Tibial artery (tissue), 4 donors: Measurements from ENCODE around the gene RTN4IP1.

ENCODE experiments used
- DNase-seq, 2 donors: peaks; one replicate each; pipeline ENCODE4 v3.0.0-alpha.2; 2019
- H3K27ac ChIP-seq, 2 donors: fragments of 200-600 bp; sonication (generic) in 1 of 2; 1 replicate in 1 of 2; 2 replicates in 1 of 2; pipeline ENCODE4 v1.5.1; 2018 to 2019; ENCODE audit warnings: mild to moderate bottlenecking in 1 of 2
- H3K27me3 ChIP-seq, 2 donors: fragments of 200-600 bp; sonication (generic) in 1 of 2; one replicate each; pipeline versions ENCODE4 v1.5.1 to v1.6.0; 2016 to 2019
- H3K36me3 ChIP-seq, 3 donors: fragments of 200-600 bp; sonication (generic) in 2 of 3; one replicate each; pipeline ENCODE4 v1.5.1; 2016 to 2019; ENCODE audit warnings: mild to moderate bottlenecking in 2 of 3
- H3K4me1 ChIP-seq, 4 donors: fragments of 200-600 bp; sonication (generic) in 2 of 4; 1 replicate in 3 of 4; 2 replicates in 1 of 4; pipeline ENCODE4 v1.5.1; 2016 to 2019
- H3K4me3 ChIP-seq, 2 donors: fragments of 200-600 bp; sonication (generic) in 1 of 2; 1 replicate in 1 of 2; 2 replicates in 1 of 2; pipeline ENCODE4 v1.5.1; 2018 to 2019; ENCODE audit warnings: mild to moderate bottlenecking in 2 of 2
- H3K9me3 ChIP-seq, 3 donors: fragments of 200-600 bp; sonication (generic) in 1 of 3; one replicate each; pipeline ENCODE4 v1.5.1; 2016 to 2019
- intact Hi-C: fragments of 100-400 bp; cut with DNase I; formaldehyde crosslinking; loops from one replicate; pipeline ENCODE4 v1.15.0; 2023; ENCODE audit warnings: low total_unique reads
- TF ChIP-seq, protein P1 (sequence below), 2 experiments: fragments of 200-600 bp in 1 of 2; fragments of 450-650 bp in 1 of 2; IDR thresholded peaks; one replicate each; pipeline ENCODE4 v1.5.1; 2017 to 2019; ENCODE audit warnings: antibody characterized with exemption in 2 of 2, mild to moderate bottlenecking in 1 of 2, moderate library complexity in 1 of 2

Gene RTN4IP1

DNA sequence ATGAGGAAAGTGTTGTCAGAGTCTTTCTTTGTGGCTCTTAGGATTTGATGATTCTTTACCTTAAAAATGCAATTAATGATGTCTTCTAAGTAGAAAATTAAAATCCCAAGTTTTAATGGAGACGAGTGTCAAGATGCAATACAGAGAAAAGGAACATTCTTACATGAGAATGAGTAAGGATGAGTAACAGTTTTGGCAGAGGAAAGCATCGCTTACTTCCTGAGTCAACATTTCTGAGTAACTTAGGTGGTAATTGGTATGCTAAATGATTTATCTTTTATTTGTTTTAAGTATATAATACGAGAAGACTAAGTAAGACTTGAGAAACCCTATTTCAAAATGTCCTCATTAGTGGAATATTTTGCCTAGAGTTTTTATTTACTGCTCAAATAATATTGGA lies 101.3 kb downstream of the RTN4IP1 start:
- no peaks in the 10 kb centered on the region for H3K27me3 ChIP-seq
- intact Hi-C loops: no loop called here
- no peak overlapping the region for H3K27ac ChIP-seq
- DNase-seq: no peak
- no peak overlapping the region for H3K4me3 ChIP-seq
- H3K9me3 ChIP-seq: no peaks in the 10 kb centered on the region
- no peaks in the 10 kb centered on the region for H3K4me1 ChIP-seq
- no peaks in the 10 kb centered on the region for H3K36me3 ChIP-seq
- TF ChIP-seq, protein P1, sequence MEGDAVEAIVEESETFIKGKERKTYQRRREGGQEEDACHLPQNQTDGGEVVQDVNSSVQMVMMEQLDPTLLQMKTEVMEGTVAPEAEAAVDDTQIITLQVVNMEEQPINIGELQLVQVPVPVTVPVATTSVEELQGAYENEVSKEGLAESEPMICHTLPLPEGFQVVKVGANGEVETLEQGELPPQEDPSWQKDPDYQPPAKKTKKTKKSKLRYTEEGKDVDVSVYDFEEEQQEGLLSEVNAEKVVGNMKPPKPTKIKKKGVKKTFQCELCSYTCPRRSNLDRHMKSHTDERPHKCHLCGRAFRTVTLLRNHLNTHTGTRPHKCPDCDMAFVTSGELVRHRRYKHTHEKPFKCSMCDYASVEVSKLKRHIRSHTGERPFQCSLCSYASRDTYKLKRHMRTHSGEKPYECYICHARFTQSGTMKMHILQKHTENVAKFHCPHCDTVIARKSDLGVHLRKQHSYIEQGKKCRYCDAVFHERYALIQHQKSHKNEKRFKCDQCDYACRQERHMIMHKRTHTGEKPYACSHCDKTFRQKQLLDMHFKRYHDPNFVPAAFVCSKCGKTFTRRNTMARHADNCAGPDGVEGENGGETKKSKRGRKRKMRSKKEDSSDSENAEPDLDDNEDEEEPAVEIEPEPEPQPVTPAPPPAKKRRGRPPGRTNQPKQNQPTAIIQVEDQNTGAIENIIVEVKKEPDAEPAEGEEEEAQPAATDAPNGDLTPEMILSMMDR (IDR thresholded peaks at IDR 0.05): no peak

DNA sequence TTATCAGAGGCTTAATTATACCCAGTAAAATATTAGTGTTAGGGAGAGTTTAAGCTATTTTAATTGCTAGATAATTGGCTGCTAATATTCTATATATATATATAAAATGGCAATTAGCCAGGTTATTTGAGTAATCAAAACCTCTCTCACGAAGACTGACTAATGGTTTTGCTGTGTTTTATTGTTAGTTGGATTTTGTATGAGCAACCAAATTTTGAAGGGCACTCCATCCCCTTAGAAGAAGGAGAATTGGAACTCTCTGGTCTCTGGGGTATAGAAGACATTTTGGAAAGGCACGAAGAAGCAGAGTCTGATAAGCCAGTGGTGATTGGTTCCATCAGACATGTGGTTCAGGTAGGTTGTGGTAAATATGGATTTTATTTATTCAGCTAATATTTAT lies 102.2 kb downstream of the RTN4IP1 start:
- Histone ChIP-seq H3K36me3 (no peaks in the 10 kb centered on the region), H3K4me3 (no peak overlapping the region), H3K27me3 (no peaks in the 10 kb centered on the region), H3K27ac (no peak overlapping the region), H3K9me3 (no peaks in the 10 kb centered on the region), H3K4me1 (no peaks in the 10 kb centered on the region)
- TF ChIP-seq, protein P1 (IDR thresholded peaks at IDR 0.05): no peak
- DNase-seq: no peak
- intact Hi-C loops: no loop called here

DNA sequence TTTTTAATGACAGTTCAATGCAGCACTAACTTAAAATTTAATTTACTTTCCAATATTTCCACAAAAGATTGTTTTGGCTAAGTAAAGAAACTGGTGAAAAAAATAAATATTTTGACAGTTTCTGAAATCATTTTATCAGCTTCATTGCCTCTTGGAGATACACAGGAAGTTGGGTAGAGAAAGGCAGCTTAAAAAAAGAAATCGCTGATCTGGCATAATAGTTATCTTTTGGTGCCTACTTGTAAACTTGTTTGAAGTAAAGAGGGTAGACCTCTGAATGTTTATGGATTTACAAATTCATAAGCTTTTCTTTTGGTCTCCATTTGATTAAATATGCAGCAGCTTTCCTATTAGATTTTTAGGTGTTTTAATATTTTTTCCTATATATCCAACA lies 103.4 kb downstream of the RTN4IP1 start:
- no peaks in the 10 kb centered on the region for H3K4me1 ChIP-seq
- H3K27ac ChIP-seq: no peak overlapping the region
- H3K27me3 ChIP-seq: no peaks in the 10 kb centered on the region
- H3K36me3 ChIP-seq: no peaks in the 10 kb centered on the region
- no peak for DNase-seq
- intact Hi-C loops: no loop called here
- TF ChIP-seq, protein P1 (IDR thresholded peaks at IDR 0.05): no peak
- no peak overlapping the region for H3K4me3 ChIP-seq
- H3K9me3 ChIP-seq: no peaks in the 10 kb centered on the region

DNA sequence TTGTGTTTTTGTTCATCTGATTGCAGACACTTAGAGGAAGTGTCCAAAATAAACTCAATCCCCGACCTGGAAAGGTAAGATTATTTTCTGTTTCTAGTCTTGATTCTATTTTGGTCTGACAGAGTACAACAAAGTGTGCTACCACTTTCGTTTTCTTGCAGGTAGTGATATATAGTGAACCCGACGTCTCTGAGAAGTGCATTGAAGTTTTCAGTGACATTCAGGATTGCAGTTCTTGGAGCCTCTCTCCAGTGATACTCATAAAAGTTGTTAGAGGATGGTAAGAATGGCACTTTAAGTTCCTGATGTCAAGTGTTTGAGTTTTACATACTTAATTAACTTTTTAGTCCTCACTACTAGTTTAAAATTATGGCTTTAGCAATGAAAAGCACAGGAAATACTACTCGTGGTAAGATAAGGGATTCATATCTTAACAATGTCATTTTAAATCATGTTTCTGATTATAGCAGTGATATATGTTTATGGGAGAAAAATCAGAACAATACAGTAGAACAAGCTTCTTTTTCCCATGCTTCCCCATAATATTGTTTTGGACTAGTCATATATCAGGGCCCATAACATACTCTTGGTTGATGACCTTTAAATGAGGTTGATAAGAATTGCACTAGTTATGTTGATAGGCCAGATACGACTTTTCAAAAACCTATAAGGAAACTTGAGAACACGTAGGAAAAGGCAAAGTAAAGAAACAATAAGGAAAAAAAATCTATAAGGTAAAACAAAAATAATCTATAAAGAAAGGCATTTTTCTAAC lies 104.0 kb downstream of the RTN4IP1 start:
- Histone ChIP-seq H3K36me3 (no peaks in the 10 kb centered on the region), H3K4me1 (no peaks in the 10 kb centered on the region), H3K27me3 (no peaks in the 10 kb centered on the region), H3K27ac (no peak overlapping the region), H3K9me3 (no peaks in the 10 kb centered on the region), H3K4me3 (no peak overlapping the region)
- intact Hi-C loops: no loop called here
- no peak for DNase-seq
- TF ChIP-seq, protein P1 (IDR thresholded peaks at IDR 0.05): no peak

DNA sequence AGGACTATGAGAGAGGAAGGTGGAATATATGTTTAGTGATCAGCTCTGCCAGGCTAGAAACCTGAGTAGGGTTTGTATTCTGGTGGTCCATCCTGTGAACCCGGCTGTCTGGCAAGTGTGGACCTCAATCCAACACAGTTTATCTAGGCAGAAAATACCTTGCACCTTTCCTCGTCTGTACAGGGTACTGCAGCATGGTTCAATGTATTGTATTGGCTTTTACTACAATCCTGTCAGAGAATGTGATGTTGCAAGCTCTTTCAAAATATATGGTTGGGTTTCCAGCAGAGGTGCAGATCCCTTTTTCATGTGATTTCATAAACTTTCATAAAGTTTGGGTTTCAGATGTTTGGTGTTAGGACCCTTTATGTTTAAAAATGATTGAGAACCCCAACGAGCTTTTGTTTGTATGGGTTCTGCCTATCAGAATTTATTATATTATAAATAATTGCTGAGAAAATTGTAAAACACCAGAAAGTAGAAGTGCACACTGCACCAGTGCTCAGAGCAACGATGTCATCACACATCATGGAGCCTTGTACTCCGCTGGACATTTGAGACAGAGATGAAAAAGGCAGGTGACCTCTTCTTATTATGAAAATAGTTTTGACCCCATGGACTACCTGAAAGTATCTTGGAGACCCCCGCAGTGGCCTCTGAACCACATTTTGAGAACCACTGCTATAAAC lies 106.6 kb downstream of the RTN4IP1 start:
- intact Hi-C loops: no loop called here
- TF ChIP-seq, protein P1 (IDR thresholded peaks at IDR 0.05): no peak
- no peaks in the 10 kb centered on the region for H3K27me3 ChIP-seq
- no peak overlapping the region for H3K27ac ChIP-seq
- H3K9me3 ChIP-seq: no peaks in the 10 kb centered on the region
- H3K4me1 ChIP-seq: no peaks in the 10 kb centered on the region
- no peak overlapping the region for H3K4me3 ChIP-seq
- H3K36me3 ChIP-seq: no peaks in the 10 kb centered on the region
- no peak for DNase-seq
